Measurements from ENCODE around the gene LYPD6B.

LYPD6B gene

DNA sequence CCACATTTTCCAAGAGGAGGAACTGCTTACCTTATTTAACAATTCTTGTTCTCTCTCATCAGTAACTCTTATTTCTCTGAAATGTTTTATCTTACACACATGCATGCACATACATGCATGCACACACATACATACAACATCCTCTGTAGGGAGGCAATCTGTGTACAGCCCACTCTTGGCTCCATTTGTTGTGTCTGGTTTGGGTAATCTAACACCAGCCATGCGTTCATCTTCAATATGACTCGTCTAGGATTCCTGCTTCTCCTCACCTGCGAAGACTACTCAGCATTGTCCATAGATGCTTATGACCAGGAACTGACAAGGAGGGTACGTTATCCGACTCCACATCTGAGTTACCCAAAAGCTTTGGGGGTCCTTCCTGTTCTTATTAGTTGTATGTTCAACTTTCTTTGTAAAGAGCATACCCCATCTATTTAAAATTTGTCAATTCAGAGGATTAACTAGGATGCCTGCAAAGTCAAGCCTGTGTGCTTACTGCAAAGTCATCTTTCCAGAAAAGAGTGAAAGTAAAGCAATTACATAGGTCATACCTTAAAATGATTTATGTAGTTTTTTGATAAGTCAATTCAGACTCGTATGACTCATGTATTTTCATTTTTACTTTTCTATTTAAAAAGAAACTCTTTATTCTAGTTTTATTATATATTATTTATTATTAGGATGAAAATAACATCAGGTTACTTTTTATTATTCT lies 18.2 kb downstream of the LYPD6B start:
- TF ChIP-seq, protein P1, sequence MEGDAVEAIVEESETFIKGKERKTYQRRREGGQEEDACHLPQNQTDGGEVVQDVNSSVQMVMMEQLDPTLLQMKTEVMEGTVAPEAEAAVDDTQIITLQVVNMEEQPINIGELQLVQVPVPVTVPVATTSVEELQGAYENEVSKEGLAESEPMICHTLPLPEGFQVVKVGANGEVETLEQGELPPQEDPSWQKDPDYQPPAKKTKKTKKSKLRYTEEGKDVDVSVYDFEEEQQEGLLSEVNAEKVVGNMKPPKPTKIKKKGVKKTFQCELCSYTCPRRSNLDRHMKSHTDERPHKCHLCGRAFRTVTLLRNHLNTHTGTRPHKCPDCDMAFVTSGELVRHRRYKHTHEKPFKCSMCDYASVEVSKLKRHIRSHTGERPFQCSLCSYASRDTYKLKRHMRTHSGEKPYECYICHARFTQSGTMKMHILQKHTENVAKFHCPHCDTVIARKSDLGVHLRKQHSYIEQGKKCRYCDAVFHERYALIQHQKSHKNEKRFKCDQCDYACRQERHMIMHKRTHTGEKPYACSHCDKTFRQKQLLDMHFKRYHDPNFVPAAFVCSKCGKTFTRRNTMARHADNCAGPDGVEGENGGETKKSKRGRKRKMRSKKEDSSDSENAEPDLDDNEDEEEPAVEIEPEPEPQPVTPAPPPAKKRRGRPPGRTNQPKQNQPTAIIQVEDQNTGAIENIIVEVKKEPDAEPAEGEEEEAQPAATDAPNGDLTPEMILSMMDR (conservative IDR thresholded peaks at IDR 0.05), result no peak
- H3K27ac ChIP-seq, result no peak overlapping the region

GRCh38 chr2:149057401-149057800 lies 18.9 kb downstream of the LYPD6B start:
- TF ChIP-seq, protein P1 (conservative IDR thresholded peaks at IDR 0.05), result no peak

GRCh38 chr2:149058936-149059335 lies 20.4 kb downstream of the LYPD6B start:
- no peak overlapping the region for H3K27ac ChIP-seq
- TF ChIP-seq, protein P1 (conservative IDR thresholded peaks at IDR 0.05), result no peak

More at GRCh38 chr2:149057401-149057800, 18.9 kb downstream of the LYPD6B start:
- H3K27ac ChIP-seq, result no peak overlapping the region

- no peak overlapping the region for H3K27ac ChIP-seq
- TF ChIP-seq, protein P1 (conservative IDR thresholded peaks at IDR 0.05), result no peak
Observed at GRCh38 chr2:149059822-149060221, 21.3 kb downstream of the LYPD6B start.

DNA sequence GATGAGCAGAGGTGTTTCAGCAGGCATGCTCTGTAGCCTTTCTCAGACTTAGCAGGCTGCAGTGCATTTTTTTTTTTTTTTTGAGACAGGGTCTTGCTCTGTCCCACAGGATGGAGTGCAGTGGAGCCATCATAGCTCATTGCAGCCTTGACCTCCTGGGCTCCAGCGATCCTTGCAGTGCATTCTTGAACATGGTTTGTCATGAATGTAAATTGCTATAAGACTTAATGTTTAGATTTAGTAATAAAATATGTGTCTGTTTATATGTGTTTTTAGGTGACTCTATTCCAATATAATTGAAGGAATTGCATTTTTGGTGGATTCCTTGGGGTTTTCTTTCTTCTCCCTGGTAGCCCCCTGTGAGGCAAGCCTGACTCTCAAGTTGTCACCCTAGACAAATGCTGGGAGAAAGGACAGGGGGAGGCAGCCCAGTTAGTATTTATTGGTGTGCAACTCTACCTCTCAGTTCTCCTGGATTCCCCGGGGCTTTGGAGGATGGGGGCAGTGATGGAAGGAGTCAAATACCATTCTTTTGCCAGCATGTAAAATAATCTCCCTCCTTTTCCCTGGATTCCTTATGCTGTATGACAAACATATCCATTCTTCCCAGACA lies 22.7 kb downstream of the LYPD6B start:
- no peak overlapping the region for H3K27ac ChIP-seq
- TF ChIP-seq, protein P1 (conservative IDR thresholded peaks at IDR 0.05), result no peak

DNA sequence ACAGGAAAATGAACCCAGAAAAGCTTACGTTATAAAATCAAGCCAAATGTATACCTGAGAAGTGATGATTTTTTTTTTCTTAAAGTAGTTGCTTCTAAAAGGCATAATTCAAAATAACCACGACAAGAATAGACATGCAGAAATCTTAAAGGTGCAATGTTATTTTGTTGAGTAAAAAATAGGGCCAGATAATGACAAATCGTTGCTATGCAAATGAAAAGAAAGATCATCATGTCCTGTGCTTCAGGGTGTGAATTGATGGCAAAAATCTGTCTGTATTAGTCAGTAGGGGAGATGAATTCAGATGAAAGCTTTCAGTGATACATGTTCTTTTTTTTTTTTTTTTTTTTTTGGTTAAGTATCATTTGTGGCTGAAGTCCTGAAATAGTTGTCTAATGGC lies 24.0 kb downstream of the LYPD6B start:
- no peak overlapping the region for H3K27ac ChIP-seq

GRCh38 chr2:149063177-149063576 lies 24.7 kb downstream of the LYPD6B start:
- H3K27ac ChIP-seq, result no peak overlapping the region
- TF ChIP-seq, protein P1 (conservative IDR thresholded peaks at IDR 0.05), result no peak

More for the DNA sequence above, 24.0 kb downstream of the LYPD6B start:
- TF ChIP-seq, protein P1 (conservative IDR thresholded peaks at IDR 0.05), result no peak

Data from VCaP (cell line).